GM10266 (cell line): Measurements from ENCODE around the gene NGDN.

Experiments used
- DNase-seq: peaks from one replicate; pipeline ENCODE4 v3.0.0; 2012; ENCODE audit errors: extremely low spot score
- CTCF ChIP-seq: IDR thresholded peaks from 2 replicates; pipeline ENCODE4 v1.5.1; 2012; ENCODE audit warnings: mild to moderate bottlenecking, low read depth; ENCODE audit not compliant: control insufficient read depth, insufficient read depth; ENCODE audit errors: missing control alignments

NGDN gene

DNA sequence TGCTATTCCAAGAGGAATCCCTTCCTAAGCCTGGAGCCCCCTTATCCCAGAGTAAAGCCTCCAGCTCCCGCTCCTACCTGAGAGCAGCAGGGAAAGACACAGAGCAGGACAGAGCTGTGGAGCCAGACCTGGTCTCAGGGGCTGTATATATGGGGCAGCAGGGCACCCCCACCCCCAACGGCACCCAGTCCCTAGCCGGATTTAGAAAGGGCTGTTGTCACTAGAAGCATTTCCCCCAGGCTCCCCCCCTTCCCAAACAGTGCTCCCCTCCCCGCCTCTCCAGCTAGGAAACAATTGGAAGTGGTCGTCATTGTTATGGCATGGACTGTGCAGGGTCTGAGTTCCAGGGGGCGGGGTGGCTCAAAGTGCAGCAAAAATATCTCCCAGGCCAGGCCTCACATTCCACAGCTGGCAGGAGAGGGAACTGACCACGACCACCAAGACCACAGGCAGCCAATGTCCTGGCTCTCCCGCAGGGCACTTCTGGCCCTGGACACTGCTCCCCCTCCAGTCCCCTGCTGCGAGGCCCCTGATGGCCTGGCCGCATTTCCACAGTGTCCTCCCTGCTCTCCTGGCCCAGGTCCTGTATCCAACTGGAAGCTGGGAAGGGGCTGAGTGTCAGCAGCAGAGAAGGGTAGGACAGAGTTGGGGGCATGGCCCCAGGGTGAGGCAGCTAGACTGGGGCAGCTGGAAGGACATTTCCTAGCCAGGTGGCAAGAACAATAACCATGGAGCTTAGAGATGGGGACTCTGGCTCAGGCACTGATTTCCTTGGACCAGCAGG, 33.8 kb upstream of the NGDN start, which contains the start of gene MYH7:
Gene MYH7 (minus strand): TSS at position 118 of the 784 bp plus-strand sequence. CDS start 1,928 bp downstream, outside the sequence.
- no peak for TF ChIP-seq CTCF
- DNase-seq, result peak; percentile 2

DNA sequence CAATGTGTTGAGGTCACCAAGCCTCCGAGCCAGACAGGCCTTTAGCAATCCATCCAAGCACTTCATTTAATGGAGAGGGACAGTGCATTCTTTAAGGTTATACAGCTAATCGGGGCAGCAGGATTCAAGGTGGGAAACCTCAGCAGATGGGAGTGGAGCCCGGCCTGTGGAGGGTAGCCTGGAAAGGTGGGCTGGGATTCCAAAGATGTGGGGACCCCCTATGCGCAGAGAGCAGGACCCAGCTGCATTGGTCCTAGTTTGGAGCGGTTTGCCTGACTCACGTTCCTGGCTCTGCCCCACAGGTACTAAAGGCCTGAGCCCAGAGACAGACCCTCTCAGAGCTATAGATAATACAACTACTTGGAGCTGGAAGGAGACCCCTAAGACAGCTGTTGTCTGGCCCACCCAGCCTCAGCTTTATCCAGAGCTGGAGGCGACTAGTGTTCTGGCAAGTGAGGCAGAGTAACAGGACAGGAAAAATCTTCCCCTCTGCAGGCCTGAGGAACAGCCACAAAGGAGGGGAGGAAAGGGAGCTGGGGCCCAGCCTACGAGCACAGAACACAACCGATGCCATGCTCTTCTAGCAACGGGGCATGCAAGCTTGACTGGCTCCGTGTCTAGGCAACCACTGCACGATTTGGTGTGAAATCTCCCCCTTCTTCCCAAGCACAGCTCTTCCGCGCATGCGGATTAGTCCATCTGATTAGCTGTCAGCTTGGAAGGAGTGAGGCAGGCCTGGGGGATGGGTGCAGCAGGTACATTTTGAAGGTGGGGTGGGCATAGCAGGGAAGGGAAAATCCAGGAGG, 33.0 kb upstream of the NGDN start:
- no peak for TF ChIP-seq CTCF
- peak; percentile 1 for DNase-seq

DNA sequence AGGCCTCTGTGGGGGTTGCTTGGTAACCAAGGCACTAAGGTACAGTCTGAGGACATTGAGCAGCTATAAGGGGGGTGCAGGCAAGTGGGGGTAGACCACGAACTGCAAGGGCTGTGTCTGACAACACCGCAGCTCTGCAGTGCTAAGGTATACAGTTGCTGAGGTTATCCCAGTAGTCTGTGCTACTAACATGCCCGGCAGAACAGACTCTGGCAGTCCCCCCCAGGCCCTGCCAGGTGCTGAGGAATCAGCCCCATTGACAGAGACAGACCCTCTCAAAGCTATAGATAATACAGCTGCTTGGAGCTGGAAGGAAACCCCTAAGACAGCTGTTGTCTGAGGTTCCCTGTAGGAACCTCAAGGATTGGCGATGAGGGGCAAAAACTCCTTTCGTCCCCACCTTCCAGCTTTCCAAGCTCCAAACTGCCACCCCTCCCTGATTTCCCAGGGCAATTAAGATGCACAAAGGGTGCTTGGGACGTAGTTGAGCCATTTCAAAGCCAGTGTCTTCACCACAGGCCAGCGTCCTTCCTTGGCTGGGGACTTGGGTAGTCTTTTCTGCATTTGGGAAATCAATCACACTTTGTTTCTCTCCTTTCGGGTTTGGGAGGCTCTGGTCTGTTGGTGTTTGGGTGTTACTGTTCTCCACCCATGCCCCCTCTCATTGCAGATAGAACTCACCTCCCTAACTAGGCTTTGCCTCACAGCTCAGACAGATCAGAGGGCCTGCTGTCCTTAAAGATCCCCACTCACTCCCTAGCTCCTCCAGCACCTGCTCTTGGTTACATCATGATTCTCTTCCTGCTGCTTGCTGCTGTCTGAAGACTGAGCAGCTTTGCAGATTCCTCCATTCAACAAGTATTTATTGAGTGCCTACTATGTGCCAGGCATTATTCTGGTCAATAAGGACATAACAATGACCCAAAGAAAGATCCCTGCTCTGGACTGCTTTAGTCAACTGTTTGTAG, 32.1 kb upstream of the NGDN start:
- DNase-seq, result peak; percentile 2
- no peak for TF ChIP-seq CTCF

- no peak for TF ChIP-seq CTCF
- peak; percentile 1 for DNase-seq
Measured at GRCh38 chr14:23438101-23438971, 31.2 kb upstream of the NGDN start.

- no peak for DNase-seq
- no peak for TF ChIP-seq CTCF
Measured at GRCh38 chr14:23439107-23439835, 30.2 kb upstream of the NGDN start.
